Naive thymus-derived CD8-positive, alpha-beta T cell (primary cell): ENCODE data around the gene PRKCG. TPM values are rescaled to one million over a fixed set of nuclear protein-coding genes. Genes with fewer than 3 reads are reported as not detected.
"Not testable (repeated sequence)": the region's sequence is repeated elsewhere in the genome, so short reads cannot be mapped to it uniquely, and the experiment has no call there.

Experiments used
- ATAC-seq, 2 donors: fragments of 150-1000 bp; cut with Tn5 transposase in 1 of 2; sonication (Bioruptor Pico), chemical (Tn5 transposase) in 1 of 2; 1 replicate in 1 of 2; 2 replicates in 1 of 2; pipeline ENCODE4 v1.10.0; 2021; ENCODE audit warnings: mild to moderate bottlenecking in 2 of 2, moderate library complexity in 2 of 2
- POLR2A ChIA-PET: fragments of 350-600 bp; sonication (Branson Sonifier 250); formaldehyde crosslinking; loops from one replicate; lab custom pipeline; 2021; ENCODE audit warnings: antibody characterized with exemption; lab: Charles Lee
- DNase-seq, 10 donors: peaks; one replicate each; pipeline versions ENCODE4 v3.0.0 to v3.0.0-alpha.2; 2020 to 2022
- H3K27ac Mint-ChIP-seq, 10 donors: one replicate each; pipeline ENCODE4 v1.8.0; 2020 to 2022; ENCODE audit warnings: mild to moderate bottlenecking in 10 of 10, mixed read lengths in 10 of 10, moderate library complexity in 4 of 10, inconsistent platforms in 1 of 10
- H3K27me3 Mint-ChIP-seq, 5 donors: one replicate each; pipeline ENCODE4 v1.8.0; 2021 to 2022; ENCODE audit warnings: mixed read lengths in 5 of 5
- H3K36me3 Mint-ChIP-seq, 3 donors: one replicate each; pipeline ENCODE4 v1.8.0; 2020 to 2022; ENCODE audit warnings: mixed read lengths in 3 of 3, mild to moderate bottlenecking in 2 of 3, inconsistent platforms in 1 of 3
- H3K4me1 Mint-ChIP-seq, 4 donors: one replicate each; pipeline ENCODE4 v1.8.0; 2021 to 2022; ENCODE audit warnings: mixed read lengths in 4 of 4
- H3K4me3 Mint-ChIP-seq, 10 donors: one replicate each; pipeline ENCODE4 v1.8.0; 2020 to 2022; ENCODE audit warnings: mild to moderate bottlenecking in 10 of 10, mixed read lengths in 10 of 10, moderate library complexity in 6 of 10, inconsistent platforms in 1 of 10
- H3K9me3 Mint-ChIP-seq, 9 donors: one replicate each; pipeline ENCODE4 v1.8.0; 2020 to 2022; ENCODE audit warnings: mixed read lengths in 9 of 9, mild to moderate bottlenecking in 3 of 9, inconsistent platforms in 1 of 9, moderate library complexity in 1 of 9
- polyA plus RNA-seq, 3 donors: library from polyadenylated mRNA; unstranded; fragments of 300-500 nt; fragmentation: Illumina TruSeq; gene quantifications; one replicate each; pipeline ENCODE4 v1.2.3, GENCODE V29; 2021
- total RNA-seq, 8 experiments: library from RNA in 2 of 8; stranded (reverse) in 2 of 8; gene quantifications; one replicate each; pipeline ENCODE4 v1.2.3 and lab custom pipeline; 2021 to 2026

PRKCG gene
- total and polyA plus RNA-seq, 5 experiments from 2014 or later = not detected

DNA sequence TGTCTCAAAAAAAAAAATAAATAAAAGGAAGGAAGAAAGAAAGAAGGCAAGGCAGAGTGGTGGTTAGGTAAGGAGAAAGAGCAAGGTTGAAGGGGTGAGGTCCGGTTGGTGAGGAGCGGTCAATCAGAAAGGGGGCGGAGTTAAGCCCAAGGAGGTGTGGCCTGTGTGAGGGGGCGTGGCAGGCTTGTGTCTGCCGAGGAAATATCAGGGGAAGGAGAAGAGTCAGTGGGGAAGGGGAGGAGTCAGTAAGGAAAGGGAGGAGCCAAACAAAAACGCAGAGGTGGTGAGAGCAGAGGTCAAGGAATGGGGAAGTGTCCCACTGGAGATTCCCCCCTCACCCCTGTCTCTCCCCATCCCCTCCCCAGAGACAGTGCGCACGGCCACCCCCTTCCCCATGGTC, 33.0 kb downstream of the PRKCG start:
- H3K4me1 Mint-ChIP-seq = peaks cover under 1 to 7% (median 3%) of the 10 kb centered on the region in 4 donors

DNA sequence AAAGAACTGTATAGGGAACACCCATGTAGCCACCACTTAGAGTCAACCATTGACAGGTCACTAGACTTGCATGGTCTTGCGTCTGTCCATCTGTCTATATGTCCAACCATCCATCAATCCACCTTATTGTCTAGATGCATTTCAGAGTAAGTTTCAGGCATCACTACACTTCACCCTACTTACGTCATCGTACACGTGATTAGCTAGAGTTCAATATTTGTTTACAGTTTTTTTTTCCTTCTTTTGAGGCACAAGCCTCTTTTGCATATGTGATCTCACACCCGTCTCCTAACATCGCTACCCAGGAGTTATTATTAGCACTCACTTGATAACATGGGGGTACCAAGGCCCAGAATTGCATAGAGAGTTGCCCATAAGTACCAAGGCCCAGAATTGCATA, 34.0 kb downstream of the PRKCG start:
- Mint-ChIP-seq H3K9me3 (peaks cover 0 to 12% (median 0%) of the 10 kb centered on the region in 9 donors), H3K27ac (no peak overlapping the region), H3K4me3 (no peak overlapping the region), H3K36me3 (peaks cover 0 to 4% (median 0%) of the 10 kb centered on the region in 3 donors), H3K4me1 (no peaks in the 10 kb centered on the region), H3K27me3 (peaks cover 20 to 47% (median 34%) of the 10 kb centered on the region in 5 donors)
- POLR2A ChIA-PET = no interaction called here
- DNase-seq (no peak), ATAC-seq (no peak)

More for the DNA sequence above, 33.0 kb downstream of the PRKCG start:
- POLR2A ChIA-PET = no interaction called here
- DNase-seq (no peak), ATAC-seq (no peak)
- H3K9me3 Mint-ChIP-seq = peaks cover 0 to 12% (median 0%) of the 10 kb centered on the region in 9 donors
- peaks cover 26 to 57% (median 44%) of the 10 kb centered on the region in 5 donors for H3K27me3 Mint-ChIP-seq
- H3K27ac Mint-ChIP-seq = no peak overlapping the region
- H3K36me3 Mint-ChIP-seq = peaks cover 4 to 7% (median 7%) of the 10 kb centered on the region in 3 donors
- no peak overlapping the region for H3K4me3 Mint-ChIP-seq

DNA sequence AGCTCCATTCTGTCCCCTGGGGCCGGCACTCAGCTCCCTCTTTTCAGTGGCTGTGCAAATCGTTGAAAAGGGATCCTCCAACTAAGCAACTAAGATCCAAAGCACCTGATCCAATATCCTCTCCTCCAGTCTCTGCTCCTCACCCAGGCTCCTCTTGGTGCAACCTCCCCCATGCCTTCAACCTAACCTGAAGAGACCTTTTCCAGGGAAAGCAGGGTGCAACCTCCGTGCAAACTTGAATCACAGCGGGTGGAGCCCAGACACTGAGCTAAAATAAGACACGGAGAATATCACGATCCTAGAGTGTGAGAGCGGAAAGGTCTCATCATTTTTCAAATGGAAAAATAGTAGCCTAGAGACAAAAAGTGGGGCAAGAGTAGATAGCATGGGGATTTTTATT, 35.4 kb downstream of the PRKCG start:
- Mint-ChIP-seq H3K9me3 (peaks cover 0 to 4% (median 0%) of the 10 kb centered on the region in 9 donors), H3K4me3 (no peak overlapping the region), H3K4me1 (no peaks in the 10 kb centered on the region), H3K36me3 (no peaks in the 10 kb centered on the region), H3K27me3 (peaks cover 11 to 34% (median 20%) of the 10 kb centered on the region in 5 donors), H3K27ac (no peak overlapping the region)
- ATAC-seq (no peak), DNase-seq (no peak)
- POLR2A ChIA-PET = no interaction called here

DNA sequence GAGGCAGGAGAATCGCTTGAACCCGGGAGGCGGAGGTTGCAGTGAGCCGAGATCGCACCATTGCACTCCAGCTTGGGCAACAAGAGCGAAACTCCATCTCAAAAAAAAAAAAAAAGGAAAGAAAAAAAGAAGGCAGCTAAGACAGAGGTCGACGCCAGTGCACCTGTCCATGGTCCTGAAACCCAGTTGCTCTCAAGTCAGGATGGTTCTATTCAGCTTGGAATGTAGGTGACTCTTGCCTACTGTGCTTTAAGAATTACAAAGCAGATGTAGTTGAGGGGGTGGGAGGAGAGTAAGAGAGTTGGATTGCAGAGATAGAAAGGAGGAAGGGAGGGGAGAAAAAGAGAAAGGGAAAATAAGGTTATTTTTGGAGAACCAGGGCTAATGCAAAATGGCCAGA, 45.7 kb downstream of the PRKCG start:
- Mint-ChIP-seq H3K9me3 (peaks cover 0 to 12% (median 3%) of the 10 kb centered on the region in 9 donors), H3K36me3 (no peaks in the 10 kb centered on the region), H3K27ac (no peak overlapping the region), H3K4me3 (no peak overlapping the region), H3K27me3 (peaks cover 0 to 25% (median 8%) of the 10 kb centered on the region in 5 donors), H3K4me1 (peaks cover 0 to 2% (median 0%) of the 10 kb centered on the region in 4 donors)
- DNase-seq (peak in 7 of 10 donors; percentile 14 to 47 (median 34)), ATAC-seq (no peak)
- POLR2A ChIA-PET = interaction anchor here (0.6 kb wide), 1 partner anchor 26 kb away, joined by 4 read pairs; no protein-coding TSS in a partner anchor

DNA sequence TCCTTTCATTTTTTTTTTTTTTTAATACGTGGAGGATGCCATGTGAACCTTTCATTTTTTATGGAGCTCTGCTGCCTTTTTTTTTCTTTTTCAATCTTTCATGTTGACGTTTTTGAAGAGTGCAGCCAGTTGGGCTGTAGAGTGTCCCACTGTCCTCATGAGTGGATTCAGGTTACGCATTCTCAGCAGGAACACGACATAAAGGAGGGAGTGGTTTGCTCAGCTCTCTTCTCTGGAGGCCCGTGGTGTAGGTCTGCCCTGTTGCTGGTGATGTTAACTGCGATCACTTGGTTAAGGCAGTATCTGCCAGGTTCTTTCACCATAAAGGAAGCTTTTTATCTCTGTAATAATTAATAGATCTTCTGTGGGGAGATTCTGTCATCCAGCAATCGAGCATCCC, 54.0 kb downstream of the PRKCG start:
- ATAC-seq (no peak), DNase-seq (no peak)
- POLR2A ChIA-PET = no interaction called here
- H3K27me3 Mint-ChIP-seq = peaks cover 20 to 45% (median 28%) of the 10 kb centered on the region in 5 donors
- H3K9me3 Mint-ChIP-seq = peaks cover 0 to 20% (median 0%) of the 10 kb centered on the region in 9 donors
- H3K4me3 Mint-ChIP-seq = no peak overlapping the region
- no peak overlapping the region for H3K27ac Mint-ChIP-seq
- peaks cover 0 to 2% (median 0%) of the 10 kb centered on the region in 3 donors for H3K36me3 Mint-ChIP-seq
- H3K4me1 Mint-ChIP-seq = no peaks in the 10 kb centered on the region

DNA sequence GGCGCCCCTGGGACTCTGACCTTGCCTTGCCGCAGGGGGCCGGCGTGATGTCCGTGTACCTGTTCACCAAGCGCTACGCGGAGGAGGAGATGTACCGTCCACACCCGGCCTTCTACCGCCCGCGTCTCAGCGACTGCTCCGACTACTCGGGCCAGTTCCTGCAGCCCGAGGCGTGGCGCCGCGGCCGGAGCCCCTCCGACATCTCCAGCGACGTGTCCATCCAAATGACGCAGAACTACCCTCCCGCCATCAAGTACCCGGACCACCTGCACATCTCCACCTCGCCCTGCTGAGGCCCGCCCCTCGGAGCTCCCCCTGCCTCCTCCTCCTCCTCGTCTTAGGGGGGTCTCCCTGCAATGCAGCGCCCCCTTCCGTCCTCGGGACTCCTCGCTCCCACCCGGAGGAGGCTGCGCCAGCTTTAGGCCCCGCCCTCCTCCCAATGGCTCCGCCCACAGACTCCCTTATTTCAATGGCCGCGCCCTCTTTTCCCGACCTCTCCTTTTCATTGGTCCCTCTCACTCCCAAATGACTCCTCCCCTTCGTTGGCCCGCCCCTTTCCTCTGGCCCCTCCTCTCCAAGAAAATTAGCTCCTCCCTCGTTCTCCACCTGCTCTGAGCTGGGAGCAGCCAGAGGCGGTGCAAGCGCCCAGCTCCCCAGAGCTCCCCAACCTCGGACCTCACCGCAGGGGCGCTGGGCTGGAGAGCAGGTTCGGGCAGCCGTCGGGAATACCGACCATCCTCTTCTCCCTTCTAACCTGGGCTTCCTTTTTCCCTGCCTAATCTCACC, 60.2 kb downstream of the PRKCG start:
- DNase-seq (no peak), ATAC-seq (no peak)
- Mint-ChIP-seq H3K4me3 (peak overlapping the region in 1 of 10 donors; percentile 36), H3K36me3 (peaks cover 0 to 14% (median 0%) of the 10 kb centered on the region in 3 donors), H3K27me3 (peaks cover 35 to 86% (median 57%) of the 10 kb centered on the region in 5 donors), H3K27ac (peak overlapping the region in 1 of 10 donors; percentile 24), H3K4me1 (peaks cover 0 to 12% (median 2%) of the 10 kb centered on the region in 4 donors), H3K9me3 (peaks cover 0 to 24% (median 0%) of the 10 kb centered on the region in 9 donors)
- POLR2A ChIA-PET = no interaction called here

DNA sequence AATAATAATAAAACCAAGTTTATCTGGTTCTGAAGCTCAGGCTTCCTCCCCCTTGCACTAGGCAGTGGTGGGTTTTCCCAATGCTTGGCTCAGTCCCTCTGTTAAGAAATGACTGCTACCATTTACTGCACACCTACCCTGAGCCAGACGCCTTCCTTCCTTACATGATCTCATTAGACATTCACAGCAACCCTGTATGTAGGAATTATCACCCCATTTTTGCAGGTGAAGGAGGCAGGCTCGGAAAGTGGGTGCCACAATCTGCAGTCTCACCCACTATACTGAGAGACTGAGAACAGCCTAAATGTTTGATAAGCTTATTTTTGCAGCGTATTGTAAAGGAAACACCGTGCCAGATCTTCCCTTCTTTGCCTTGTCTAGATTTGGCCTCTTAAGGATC, 62.4 kb downstream of the PRKCG start:
- Mint-ChIP-seq H3K36me3 (peaks cover 0 to 14% (median 0%) of the 10 kb centered on the region in 3 donors), H3K4me1 (peaks cover 0 to 12% (median 2%) of the 10 kb centered on the region in 4 donors), H3K9me3 (peaks cover 0 to 14% (median 0%) of the 10 kb centered on the region in 9 donors), H3K4me3 (no peak overlapping the region), H3K27ac (no peak overlapping the region), H3K27me3 (peaks cover 28 to 78% (median 55%) of the 10 kb centered on the region in 5 donors)
- POLR2A ChIA-PET = no interaction called here
- DNase-seq = no peak
- no peak for ATAC-seq

DNA sequence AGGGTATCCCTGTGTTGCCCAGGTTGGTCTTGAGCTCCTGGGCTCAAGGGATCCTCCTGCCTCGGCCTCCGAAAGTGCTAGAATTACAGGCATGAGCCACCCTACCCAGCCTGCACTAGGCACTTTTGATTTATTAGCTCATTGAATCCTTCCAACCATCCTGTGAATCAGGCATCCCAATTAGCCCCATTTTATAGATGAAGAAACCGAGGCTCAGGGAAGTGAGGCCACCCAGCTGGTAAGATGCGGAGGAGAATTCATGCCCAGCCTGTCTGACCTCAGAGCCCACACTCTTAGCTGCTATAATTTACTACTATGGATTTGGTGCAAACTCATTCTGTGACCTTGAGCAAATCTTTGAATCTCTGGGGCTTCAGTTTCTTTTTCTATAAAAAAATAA, 62.9 kb downstream of the PRKCG start:
- H3K27me3 Mint-ChIP-seq = peaks cover 24 to 73% (median 53%) of the 10 kb centered on the region in 5 donors
- ATAC-seq (no peak), DNase-seq (no peak)
- peaks cover 0 to 14% (median 0%) of the 10 kb centered on the region in 3 donors for H3K36me3 Mint-ChIP-seq
- H3K9me3 Mint-ChIP-seq = peaks cover 0 to 9% (median 0%) of the 10 kb centered on the region in 9 donors
- no peak overlapping the region for H3K4me3 Mint-ChIP-seq
- H3K27ac Mint-ChIP-seq = no peak overlapping the region
- H3K4me1 Mint-ChIP-seq = peaks cover 0 to 12% (median 2%) of the 10 kb centered on the region in 4 donors
- POLR2A ChIA-PET = no interaction called here

DNA sequence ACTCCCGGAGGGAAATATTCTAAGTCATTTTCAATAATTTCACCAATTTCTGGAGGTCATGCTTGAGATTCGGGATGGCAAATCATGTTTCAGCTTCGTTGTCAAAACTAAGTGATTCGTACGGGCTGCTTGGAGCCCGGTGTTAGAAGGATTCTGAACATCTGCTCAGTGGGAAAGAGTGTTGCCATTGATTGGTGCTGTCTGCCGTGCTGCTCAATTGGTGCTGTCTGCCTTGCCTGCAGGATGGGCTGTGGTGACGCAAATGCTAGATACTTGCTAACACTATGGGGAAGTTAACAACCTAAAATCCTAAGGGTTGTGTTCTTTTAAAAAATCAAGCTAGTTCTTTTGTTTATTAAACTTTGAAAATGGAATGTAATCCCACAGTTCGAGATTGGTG, 63.4 kb downstream of the PRKCG start:
- H3K9me3 Mint-ChIP-seq = peaks cover 0 to 5% (median 0%) of the 10 kb centered on the region in 9 donors
- DNase-seq (no peak), ATAC-seq (no peak)
- H3K36me3 Mint-ChIP-seq = peaks cover 0 to 12% (median 0%) of the 10 kb centered on the region in 3 donors
- H3K4me1 Mint-ChIP-seq = peaks cover 0 to 12% (median 2%) of the 10 kb centered on the region in 4 donors
- POLR2A ChIA-PET = no interaction called here
- no peak overlapping the region for H3K4me3 Mint-ChIP-seq
- H3K27ac Mint-ChIP-seq = no peak overlapping the region
- peaks cover 24 to 68% (median 47%) of the 10 kb centered on the region in 5 donors for H3K27me3 Mint-ChIP-seq

DNA sequence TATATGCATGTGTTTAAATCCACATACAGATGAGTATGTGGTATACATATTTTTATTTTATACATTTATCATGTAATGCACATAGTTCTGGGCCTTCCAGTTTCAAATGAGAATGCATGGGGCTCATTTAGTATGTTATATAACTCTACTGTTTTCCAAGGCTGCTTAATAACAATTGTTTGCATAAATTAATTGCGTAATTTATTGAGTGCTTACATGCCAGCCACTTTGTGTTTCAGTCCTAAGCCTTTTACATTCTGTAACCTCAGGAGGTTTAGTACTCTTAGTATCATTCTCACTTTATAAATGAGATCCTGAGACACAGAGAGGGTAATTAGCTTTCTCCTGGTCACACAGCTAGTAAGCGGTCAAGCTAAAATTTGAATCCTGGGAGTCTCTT, 64.0 kb downstream of the PRKCG start:
- peaks cover 0 to 4% (median 0%) of the 10 kb centered on the region in 9 donors for H3K9me3 Mint-ChIP-seq
- POLR2A ChIA-PET = no interaction called here
- no peak overlapping the region for H3K4me3 Mint-ChIP-seq
- ATAC-seq (no peak), DNase-seq (no peak)
- H3K27ac Mint-ChIP-seq = no peak overlapping the region
- peaks cover 0 to 12% (median 0%) of the 10 kb centered on the region in 3 donors for H3K36me3 Mint-ChIP-seq
- peaks cover 0 to 12% (median 2%) of the 10 kb centered on the region in 4 donors for H3K4me1 Mint-ChIP-seq
- H3K27me3 Mint-ChIP-seq = peaks cover 23 to 62% (median 44%) of the 10 kb centered on the region in 5 donors

DNA sequence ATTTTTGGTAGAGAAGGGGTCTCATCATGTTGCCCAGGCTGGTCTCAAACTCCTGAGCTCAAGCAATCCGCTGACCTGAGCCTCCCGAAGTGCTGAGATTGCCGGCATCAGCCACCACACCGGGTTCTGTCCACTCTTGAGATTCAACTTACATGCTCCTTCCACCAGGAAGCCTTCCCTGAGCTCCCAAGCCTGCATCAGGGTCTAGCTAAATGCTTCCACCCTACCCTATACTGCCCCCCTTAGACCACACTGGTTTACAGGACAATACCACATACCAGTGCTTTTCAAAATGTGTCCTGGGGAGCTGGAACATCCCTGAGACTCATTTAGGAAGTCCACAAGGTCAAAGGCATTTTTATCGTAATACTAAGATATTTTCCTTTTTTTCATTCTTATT, 65.6 kb downstream of the PRKCG start:
- peaks cover 0 to 6% (median 2%) of the 10 kb centered on the region in 4 donors for H3K4me1 Mint-ChIP-seq
- peaks cover 0 to 4% (median 0%) of the 10 kb centered on the region in 9 donors for H3K9me3 Mint-ChIP-seq
- POLR2A ChIA-PET = interaction anchor here (0.6 kb wide), 1 partner anchor 49 kb away, joined by 4 read pairs; no protein-coding TSS in a partner anchor
- peaks cover 28 to 62% (median 42%) of the 10 kb centered on the region in 5 donors for H3K27me3 Mint-ChIP-seq
- H3K27ac Mint-ChIP-seq = no peak overlapping the region
- ATAC-seq (no peak), DNase-seq (no peak)
- H3K36me3 Mint-ChIP-seq = peaks cover 0 to 8% (median 0%) of the 10 kb centered on the region in 3 donors
- H3K4me3 Mint-ChIP-seq = no peak overlapping the region

DNA sequence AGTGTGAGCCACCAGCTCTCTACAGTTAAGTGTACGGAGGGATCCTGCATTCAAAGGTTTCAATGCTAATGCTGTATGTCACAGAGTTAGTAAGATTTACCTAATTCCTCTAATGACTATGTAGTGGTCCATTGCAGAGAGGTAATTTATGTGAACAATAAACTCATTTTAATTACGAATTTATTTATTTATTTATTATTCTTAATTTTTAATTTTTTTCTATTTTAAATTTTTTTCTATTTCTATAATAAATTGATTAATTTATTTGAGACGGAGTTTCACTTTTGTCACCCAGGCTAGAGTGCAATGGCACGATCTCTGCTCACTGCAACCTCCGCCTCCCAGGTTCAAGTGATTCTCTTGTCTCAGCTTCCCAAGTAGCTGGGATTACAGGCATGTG, 66.6 kb downstream of the PRKCG start:
- POLR2A ChIA-PET, H3K9me3 Mint-ChIP-seq, H3K4me3 Mint-ChIP-seq, DNase-seq, H3K27ac Mint-ChIP-seq, H3K36me3 Mint-ChIP-seq, H3K4me1 Mint-ChIP-seq, ATAC-seq: not testable (repeated sequence)
- peaks cover 25 to 54% (median 39%) of the 10 kb centered on the region in 5 donors for H3K27me3 Mint-ChIP-seq

DNA sequence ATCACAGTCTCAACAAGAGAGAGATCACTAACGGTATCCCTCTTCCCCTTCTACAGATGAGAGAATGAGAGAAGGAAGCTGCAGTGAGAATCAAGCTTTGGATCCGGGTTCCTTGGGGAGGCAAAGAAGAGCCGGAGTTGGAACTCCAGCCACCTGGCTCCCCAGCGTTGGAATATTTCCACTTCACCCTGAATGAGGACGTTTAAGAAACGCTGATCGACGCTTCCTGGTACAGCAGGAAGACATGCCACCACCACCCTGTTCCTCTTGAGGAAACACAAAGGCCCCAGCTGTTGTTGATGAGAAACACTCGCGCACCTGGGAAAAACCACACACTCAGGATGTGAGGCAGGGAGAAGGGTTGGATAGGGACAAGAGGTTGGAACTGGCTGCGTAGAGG, 69.4 kb downstream of the PRKCG start:
- Mint-ChIP-seq H3K27me3 (peaks cover 23 to 57% (median 36%) of the 10 kb centered on the region in 5 donors), H3K4me3 (no peak overlapping the region), H3K4me1 (no peaks in the 10 kb centered on the region), H3K27ac (no peak overlapping the region), H3K9me3 (peaks cover 0 to 6% (median 2%) of the 10 kb centered on the region in 9 donors), H3K36me3 (peaks cover 0 to 6% (median 0%) of the 10 kb centered on the region in 3 donors)
- POLR2A ChIA-PET = no interaction called here
- ATAC-seq (no peak), DNase-seq (no peak)
